Measurements from ENCODE around the gene KIF26A.

The KIF26A gene

DNA sequence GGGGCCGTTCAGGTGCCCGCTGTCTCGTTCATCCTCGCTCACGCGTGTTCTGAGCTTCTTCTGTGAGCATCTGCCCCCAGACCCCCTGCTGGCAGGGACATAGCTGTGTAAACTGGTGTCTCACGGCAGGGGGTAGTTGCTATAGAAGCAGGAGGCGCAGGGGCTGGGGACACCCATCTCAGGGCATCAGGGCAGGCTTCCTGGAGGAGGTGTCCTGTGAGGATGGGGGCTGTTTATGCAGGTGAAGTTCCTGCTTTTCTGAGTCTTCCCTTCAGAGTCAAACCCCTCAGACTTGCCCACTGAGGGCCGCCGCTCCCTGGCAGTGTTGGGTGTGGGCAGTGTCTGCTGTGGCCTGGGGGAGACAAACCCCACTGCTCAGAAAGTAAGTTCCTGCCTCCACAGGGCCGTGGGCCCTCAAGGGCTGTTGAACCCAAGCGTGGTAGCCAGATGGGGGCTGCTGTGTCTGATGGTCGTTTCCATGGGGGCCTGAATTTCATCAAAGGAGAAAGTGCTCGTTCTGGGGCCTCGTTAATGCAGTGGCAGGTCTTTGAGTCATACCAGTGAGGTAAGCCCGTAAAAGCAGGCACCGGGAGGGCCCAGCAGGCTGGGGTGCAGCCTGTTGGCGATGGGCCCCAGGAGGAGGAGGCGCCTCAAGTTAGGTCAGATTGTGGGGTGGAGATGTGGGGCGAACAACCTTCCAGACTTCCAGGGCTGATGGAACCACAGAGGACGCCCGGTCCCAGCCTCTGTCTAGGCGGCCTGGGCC, 23.4 kb downstream of the KIF26A start:
- DNase-seq = no peak

DNA sequence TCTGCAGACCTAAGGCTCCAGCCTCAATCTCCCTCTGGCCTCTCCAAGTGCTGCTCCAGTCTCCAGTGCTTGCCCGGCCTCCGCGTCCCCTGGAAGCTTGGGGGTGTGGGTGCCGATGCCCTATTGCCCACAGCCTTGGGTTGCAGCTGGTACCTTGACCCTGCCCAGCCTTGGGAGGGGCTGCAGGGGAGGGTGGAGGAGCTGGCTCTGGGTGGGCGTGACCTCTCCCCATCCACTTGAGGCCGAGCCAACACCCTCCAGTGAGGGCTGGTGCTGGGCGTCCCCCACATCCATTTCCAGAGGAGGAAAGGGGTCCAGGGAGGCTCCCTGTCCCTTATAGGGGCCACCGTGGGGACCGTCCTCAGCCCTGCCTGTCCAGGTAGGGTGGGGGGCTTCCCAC, 24.1 kb downstream of the KIF26A start:
- no peak for DNase-seq

DNA sequence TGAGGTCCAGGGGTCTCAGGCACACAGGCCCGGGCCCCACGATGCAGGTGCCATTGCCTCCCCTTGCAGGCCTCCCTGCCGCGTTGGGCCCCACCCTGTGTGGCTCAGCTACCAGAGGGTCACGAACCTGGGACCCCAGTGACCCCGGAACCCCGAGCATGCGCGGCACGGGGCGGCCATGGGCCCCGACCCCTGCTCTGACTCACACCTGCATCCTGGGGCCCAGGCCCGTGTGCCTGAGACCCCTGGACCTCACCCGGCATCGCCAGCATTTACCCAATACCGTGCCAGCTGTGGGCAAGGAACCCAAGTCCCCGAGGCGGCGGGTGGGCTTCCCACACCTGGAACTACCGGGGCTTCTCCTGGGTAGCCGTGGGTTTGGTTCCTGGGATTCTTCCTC, 25.2 kb downstream of the KIF26A start:
- DNase-seq = no peak

- no peak for DNase-seq
Measured at GRCh38 chr14:104164041-104164440, 25.7 kb downstream of the KIF26A start.

GRCh38 chr14:104164512-104164911, 26.1 kb downstream of the KIF26A start:
- DNase-seq = no peak

GRCh38 chr14:104166698-104167097, 28.3 kb downstream of the KIF26A start:
- DNase-seq = no peak

- DNase-seq = no peak
Measured at GRCh38 chr14:104168603-104169002, 30.2 kb downstream of the KIF26A start.

DNA sequence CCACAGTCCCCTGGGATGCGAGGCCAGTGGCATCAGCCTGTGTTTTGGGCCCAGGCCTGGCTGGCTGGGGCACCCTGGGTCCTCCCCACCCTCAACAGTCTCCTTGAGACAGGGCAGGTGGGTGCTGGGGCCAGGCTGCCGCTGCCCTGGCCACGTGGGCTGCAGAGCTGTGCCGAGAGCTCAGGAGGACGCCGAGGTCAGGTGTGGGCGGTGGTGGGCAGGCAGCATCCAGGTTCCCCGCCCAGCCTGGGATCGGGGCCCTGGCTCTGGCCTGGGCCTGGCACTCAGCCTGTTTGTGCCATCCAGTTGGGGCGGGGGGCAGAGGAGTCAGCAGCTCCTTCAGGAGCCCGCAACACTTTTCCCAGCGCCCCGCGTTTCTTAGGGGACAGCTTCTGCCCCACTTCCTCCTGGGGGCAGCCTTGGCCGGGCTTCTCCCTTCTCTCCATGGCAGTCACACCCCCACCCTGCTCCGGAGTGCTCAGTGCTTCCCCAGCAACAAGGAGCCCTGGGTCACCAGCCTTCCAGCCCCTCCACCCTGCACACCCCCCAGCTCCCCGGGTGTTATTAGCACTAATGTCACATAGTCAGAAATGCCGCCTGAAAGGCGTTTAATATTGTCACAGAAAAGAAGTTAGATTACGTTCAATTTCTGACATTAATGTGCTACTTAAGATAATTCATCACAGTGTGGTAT, 30.8 kb downstream of the KIF26A start:
- DNase-seq = no peak

GRCh38 chr14:104169699-104170479, 31.5 kb downstream of the KIF26A start:
- no peak for DNase-seq

DNA sequence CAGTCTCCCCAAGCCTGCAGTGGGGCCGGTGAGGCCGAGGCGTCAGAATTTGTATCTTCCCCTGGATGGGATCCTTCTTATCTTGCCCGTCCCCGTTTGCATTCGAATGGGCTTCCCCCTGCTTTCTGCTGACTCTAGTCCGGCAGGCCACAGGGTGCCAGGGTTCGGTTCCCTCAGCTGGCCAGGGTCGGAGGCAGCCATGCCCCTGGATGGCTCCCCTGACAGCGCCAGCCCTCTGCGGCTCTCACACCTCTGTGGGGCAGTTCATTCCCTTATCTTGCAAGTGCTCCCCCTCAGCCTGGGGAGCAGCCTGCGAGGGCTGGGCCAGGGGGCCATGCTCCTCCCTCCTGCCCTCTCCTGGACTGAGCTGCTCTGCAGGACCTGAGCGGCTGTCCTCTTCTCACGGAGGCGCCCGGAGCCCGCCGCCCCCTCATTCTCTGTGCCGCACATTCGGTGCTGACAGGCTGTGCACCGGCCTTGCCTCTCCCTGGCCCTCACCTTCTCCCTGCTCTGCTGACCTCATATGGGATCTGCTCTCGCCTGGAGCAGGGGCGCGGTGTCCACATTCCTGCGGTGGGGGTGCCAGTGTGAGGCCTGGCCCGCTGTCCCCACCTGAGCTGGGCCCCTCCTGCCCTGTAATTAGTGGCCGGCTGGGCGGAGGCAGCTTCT, 32.8 kb downstream of the KIF26A start:
- DNase-seq = no peak

DNA sequence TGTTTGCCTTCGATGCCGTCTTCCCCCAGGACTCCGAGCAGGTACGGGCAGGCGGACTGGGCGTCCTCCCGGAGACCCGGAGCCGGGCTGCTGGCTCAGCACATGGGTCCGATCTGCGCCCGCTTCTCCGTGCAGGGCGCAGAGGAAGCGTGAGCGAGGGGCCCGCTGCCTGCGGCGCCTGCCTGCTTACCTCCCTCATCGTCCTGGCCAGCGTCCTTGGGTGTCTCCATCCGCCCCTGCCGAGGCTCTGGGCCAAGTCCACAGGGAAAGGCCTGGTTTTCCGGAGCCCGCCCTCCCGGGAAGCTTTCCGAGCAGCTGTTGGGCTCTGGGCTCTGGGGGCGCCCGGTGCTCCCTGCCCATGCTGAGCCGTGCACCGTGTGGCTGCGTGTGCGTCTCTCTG, 33.5 kb downstream of the KIF26A start:
- DNase-seq = no peak

- DNase-seq = no peak
Measured at GRCh38 chr14:104172349-104172748, 34.0 kb downstream of the KIF26A start.

- no peak for DNase-seq
Measured at GRCh38 chr14:104172880-104173279, 34.5 kb downstream of the KIF26A start.

- no peak for DNase-seq
Measured at GRCh38 chr14:104174051-104174450, 35.7 kb downstream of the KIF26A start.

- DNase-seq = no peak
Measured at GRCh38 chr14:104175041-104175440, 36.7 kb downstream of the KIF26A start.

GRCh38 chr14:104175811-104176210, 37.4 kb downstream of the KIF26A start:
- no peak for DNase-seq

GRCh38 chr14:104176611-104177010, 38.2 kb downstream of the KIF26A start:
- no peak for DNase-seq

DNA sequence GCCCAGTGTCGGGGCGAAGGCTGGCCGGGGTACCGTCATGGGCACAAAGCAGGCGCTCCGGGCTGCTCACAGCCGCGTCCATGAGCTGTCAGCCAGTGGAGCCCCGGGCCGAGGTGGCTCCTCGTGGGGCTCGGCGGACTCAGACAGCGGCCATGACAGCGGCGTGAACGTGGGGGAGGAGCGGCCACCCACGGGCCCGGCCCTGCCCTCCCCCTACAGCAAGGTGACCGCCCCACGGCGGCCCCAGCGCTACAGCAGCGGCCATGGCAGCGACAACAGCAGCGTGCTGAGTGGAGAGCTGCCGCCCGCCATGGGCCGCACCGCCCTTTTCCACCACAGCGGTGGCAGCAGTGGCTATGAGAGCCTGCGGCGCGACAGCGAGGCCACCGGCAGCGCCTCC, 39.0 kb downstream of the KIF26A start:
- DNase-seq = no peak

DNA sequence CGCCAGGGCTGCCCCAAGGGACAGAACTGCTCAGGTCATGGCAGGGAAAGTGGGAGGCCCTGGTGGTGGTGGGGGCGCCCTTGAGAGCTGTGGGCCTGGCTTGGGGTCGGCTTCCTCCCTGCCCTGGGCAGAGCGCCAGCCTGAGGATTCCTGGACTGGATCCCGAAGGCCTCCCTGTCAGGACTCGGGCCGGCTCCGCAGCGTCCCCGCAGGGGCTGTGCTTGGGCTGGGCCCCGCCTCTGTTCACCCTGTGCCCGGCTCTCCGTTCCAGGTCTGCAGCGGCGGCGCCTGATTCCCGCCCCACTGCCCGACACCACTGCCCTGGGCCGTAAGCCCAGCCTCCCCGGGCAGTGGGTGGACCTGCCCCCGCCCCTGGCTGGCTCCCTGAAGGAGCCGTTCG, 39.9 kb downstream of the KIF26A start:
- no peak for DNase-seq

DNA sequence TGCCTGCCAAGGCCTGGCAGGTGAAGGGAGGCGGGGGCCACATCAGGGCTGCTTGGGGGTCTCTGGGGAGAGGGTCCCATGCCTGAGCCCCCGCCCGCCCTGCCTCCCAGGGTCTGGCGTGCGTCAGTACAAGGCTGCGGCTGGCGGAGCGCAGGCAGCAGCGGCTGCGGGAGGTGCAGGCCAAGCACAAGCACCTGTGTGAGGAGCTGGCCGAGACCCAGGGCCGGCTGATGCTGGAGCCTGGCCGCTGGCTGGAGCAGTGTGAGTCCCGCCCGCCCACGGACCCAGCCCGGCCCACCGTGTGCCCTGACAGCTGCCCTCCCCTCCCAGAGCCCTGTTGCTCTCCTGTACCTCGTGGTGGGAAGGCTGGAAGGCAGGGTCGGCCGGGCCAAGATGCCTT, 40.7 kb downstream of the KIF26A start:
- no peak for DNase-seq

- no peak for DNase-seq
Measured at GRCh38 chr14:104179564-104180129, 41.3 kb downstream of the KIF26A start.

- no peak for DNase-seq
Measured at GRCh38 chr14:104180561-104181165, 42.3 kb downstream of the KIF26A start.

Data from inflammatory macrophage treated with lipopolysaccharide for 1 hour (primary cell).